Uterus (tissue), 2 donors: ENCODE data around the gene OR1Q1.

ENCODE experiments used
- CTCF ChIP-seq, 4 experiments: fragments of 200-600 bp in 2 of 4; fragments of 450-650 bp in 2 of 4; sonication (generic) in 2 of 4; IDR thresholded peaks; one replicate each; pipeline ENCODE4 v1.5.1; 2016 to 2019; ENCODE audit warnings: antibody characterized with exemption in 4 of 4, mild to moderate bottlenecking in 2 of 4, moderate library complexity in 1 of 4
- POLR2A ChIP-seq, 2 donors: fragments of 450-650 bp; IDR thresholded peaks; one replicate each; pipeline ENCODE4 v1.6.1; 2016; ENCODE audit warnings: antibody characterized with exemption in 2 of 2, mild to moderate bottlenecking in 1 of 2, moderate library complexity in 1 of 2

- TF ChIP-seq CTCF (IDR thresholded peaks at IDR 0.05) (no peak), POLR2A (IDR thresholded peaks at IDR 0.05) (no peak)
Measured at GRCh38 chr9:122580360-122580759, 34.2 kb upstream of the OR1Q1 start.
